Spleen (tissue), 7 donors: Measurements from ENCODE around the gene MED10.

ENCODE experiments used
- CTCF ChIP-seq, 11 experiments: fragments of 200-600 bp in 7 of 11; fragments of 450-650 bp in 4 of 11; sonication (generic) in 4 of 11; IDR thresholded peaks in 8 of 11; conservative IDR thresholded peaks in 3 of 11; 1 replicate in 7 of 11; 2 replicates in 4 of 11; pipeline versions ENCODE4 v1.4.0 to v1.8.0; 2016 to 2021; ENCODE audit warnings: antibody characterized with exemption in 11 of 11, inconsistent platforms in 4 of 11, mild to moderate bottlenecking in 1 of 11
- POLR2AphosphoS5 ChIP-seq, 3 donors: sonication (generic); formaldehyde crosslinking; IDR thresholded peaks; one replicate each; pipeline ENCODE4 v1.5.1; 2017; ENCODE audit warnings: antibody characterized with exemption in 3 of 3
- donor health status: DM: no; HTN: no; CAD: no; lungs with moderate emphysema.
- donor health status: DM: no; HTN: no; CAD: no.
- donor health status: DM: no; HTN: no; CAD: no.

DNA sequence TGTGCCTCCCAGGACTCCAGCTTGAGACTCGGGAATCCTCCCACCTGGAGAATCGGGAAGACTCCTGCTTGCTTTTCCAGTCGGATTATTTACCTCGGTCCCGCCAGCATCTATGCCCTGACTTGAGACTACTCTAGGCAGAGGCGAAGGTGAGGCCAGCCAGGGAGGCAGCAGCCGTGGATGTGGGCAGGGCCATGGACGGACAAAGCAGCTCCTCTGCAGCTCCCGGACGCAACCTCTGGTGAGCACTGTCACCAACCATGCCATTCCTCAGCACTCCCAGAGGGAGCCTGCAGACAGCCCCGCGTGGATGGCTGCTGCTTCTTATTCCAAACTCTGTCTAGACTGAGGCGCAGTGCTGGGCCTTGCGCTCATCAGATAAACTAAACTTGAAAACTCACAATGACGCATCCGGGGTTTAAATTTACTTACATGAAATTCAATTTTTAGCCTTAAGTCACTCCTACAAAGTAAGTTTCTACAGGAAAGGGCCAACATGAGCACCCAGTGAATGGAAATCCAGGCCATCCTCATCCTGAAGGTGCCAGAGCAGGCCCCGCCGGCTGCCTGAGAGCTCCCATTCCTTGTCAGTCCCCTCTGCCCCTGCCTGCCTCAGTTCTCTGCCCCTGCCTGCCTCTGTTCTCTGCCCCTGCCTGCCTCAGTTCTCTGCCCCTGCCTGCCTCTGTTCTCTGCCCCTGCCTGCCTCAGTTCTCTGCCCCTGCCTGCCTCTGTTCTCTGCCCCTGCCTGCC, 17.8 kb downstream of the MED10 start:
- no peak for TF ChIP-seq CTCF (IDR thresholded peaks at IDR 0.05 in 8 of 11, conservative IDR thresholded peaks at IDR 0.05 in 3 of 11)
- TF ChIP-seq POLR2AphosphoS5 (IDR thresholded peaks at IDR 0.05) = no peak
